Measurements from ENCODE around the gene ARHGAP26. TPM values are rescaled to one million over a fixed set of nuclear protein-coding genes. Genes with fewer than 3 reads are reported as not detected.

Gene ARHGAP26
- total and polyA plus RNA-seq, 2 donors (not counting 3 experiments of a cell fraction or from before 2014, with no cell fraction given), result 3.1 to 16.2 TPM

GRCh38 chr5:143155455-143155854 is 385.3 kb downstream of the ARHGAP26 start:
- Histone ChIP-seq H3K27ac (ENCODE audit: insufficient read depth, low read depth, low read length) (no peak overlapping the region), H2AFZ (ENCODE audit: low read depth, low read length) (no peak overlapping the region), H3K4me2 (ENCODE audit: insufficient read depth, low read length) (no peak overlapping the region), H3K4me3 (replicated peaks in 1 of 3; ENCODE audit: insufficient read depth in 1 of 3, low read depth in 1 of 3, low read length in 3 of 3) (no peak overlapping the region), H3K9me3 (replicated peaks; ENCODE audit: control insufficient read depth, insufficient read depth, low read length) (no peaks in the 10 kb centered on the region), H4K20me1 (replicated peaks; ENCODE audit: control insufficient read depth, extremely low read depth, insufficient read depth, low read length) (no peaks in the 10 kb centered on the region), H3K4me1 (ENCODE audit: control insufficient read depth, extremely low read depth, insufficient read depth, low read length) (no peaks in the 10 kb centered on the region), H3K79me2 (ENCODE audit: control insufficient read depth, insufficient read depth, low read length) (no peaks in the 10 kb centered on the region), H3K9ac (replicated peaks; ENCODE audit: extremely low read depth, insufficient read depth, low read length) (no peak overlapping the region), H3K9me1 (replicated peaks; ENCODE audit: control insufficient read depth, extremely low read depth, insufficient read depth, low read length) (no peaks in the 10 kb centered on the region), H3K36me3 (ENCODE audit: control insufficient read depth in 2 of 2, extremely low read depth in 1 of 2, insufficient read depth in 2 of 2, low read length in 2 of 2) (no peaks in the 10 kb centered on the region), H3K27me3 (ENCODE audit: control insufficient read depth in 2 of 2, insufficient read depth in 2 of 2, low read length in 2 of 2) (no peaks in the 10 kb centered on the region)
- intact Hi-C loops (cut with micrococcal nuclease) (no loop called here), dilution Hi-C loops (cut with MboI; ENCODE audit: extremely low pct_ligation_motif_present, low sequenced_read_pairs) (no loop called here)
- DNase-seq (ENCODE audit: low read depth, low spot score) (no peak), FAIRE-seq (no peak)
- ChIA-PET POLR2A (no interaction called here), CTCF (interaction anchor here (1.9 kb wide), 1 partner anchor 13 kb away, joined by 7 read pairs; no protein-coding TSS in a partner anchor)
- BruUV-seq (replicated peaks), result no TSS peak
- no peak for TF ChIP-seq FOS (IDR thresholded peaks at IDR 0.05; ENCODE audit: borderline replicate concordance, insufficient read depth, low read length)
- no peak for TF ChIP-seq MAX (IDR thresholded peaks at IDR 0.05; ENCODE audit: insufficient read depth, insufficient read length)
- no peak for TF ChIP-seq MYC (IDR thresholded peaks at IDR 0.05; ENCODE audit: low read depth, low read length)
- no peak for TF ChIP-seq EZH2 (IDR thresholded peaks at IDR 0.05; ENCODE audit: borderline replicate concordance, low read depth, low read length, severe bottlenecking)
- TF ChIP-seq POLR2A (IDR thresholded peaks at IDR 0.05; ENCODE audit: low read depth, low read length), result no peak
- TF ChIP-seq JUN (IDR thresholded peaks at IDR 0.05; ENCODE audit: borderline replicate concordance, insufficient read depth, insufficient read length, low read depth), result no peak
- TF ChIP-seq CTCF (IDR thresholded peaks at IDR 0.05; ENCODE audit: extremely low read depth in 1 of 2, insufficient read depth in 1 of 2, low read depth in 1 of 2, low read length in 2 of 2), result no peak
- TF ChIP-seq GATA2 (IDR thresholded peaks at IDR 0.05; ENCODE audit: insufficient read depth, insufficient read length, low read depth, low read length), result no peak
- TF ChIP-seq POLR2AphosphoS5 (IDR thresholded peaks at IDR 0.05; ENCODE audit: insufficient read depth, low read depth, low read length), result no peak
